Forelimb muscle (tissue), 1 donor: ENCODE measurements around the gene RNU7-1. TPM values are rescaled to one million over a fixed set of nuclear protein-coding genes. Genes with fewer than 3 reads are reported as not detected.
"Not testable (repeated sequence)": the region's sequence is repeated elsewhere in the genome, so short reads cannot be mapped to it uniquely, and the experiment has no call there.

Experiments used
- DNase-seq: peaks from one replicate; pipeline ENCODE4 v3.0.0-alpha.2; 2013; ENCODE audit warnings: low read depth
- polyA plus RNA-seq: library from polyadenylated mRNA; unstranded; fragments of 120-200 nt; gene quantifications from one replicate; pipeline ENCODE4 v1.2.1, GENCODE V29; 2013; ENCODE audit not compliant: insufficient read length

RNU7-1 gene
- not detected for polyA plus RNA-seq

- DNase-seq, result peak; percentile 83
These were observed at the start of gene RNU7-1, which contains the start of gene C12orf57 for GRCh38 chr12:6943722-6944380. RNU7-1 (plus strand) TSS chr12:6943816. C12orf57 (plus strand) TSS chr12:6944022; CDS start chr12:6944122, 100 bp downstream.

GRCh38 chr12:6894321-6894720 lies 49.3 kb upstream of the RNU7-1 start:
- DNase-seq, result no peak

GRCh38 chr12:6896846-6897435 lies 46.7 kb upstream of the RNU7-1 start:
- DNase-seq, result no peak

GRCh38 chr12:6899427-6899826 lies 44.2 kb upstream of the RNU7-1 start:
- DNase-seq, result no peak

GRCh38 chr12:6899837-6900519 lies 43.6 kb upstream of the RNU7-1 start:
- DNase-seq, result peak; percentile 32

- DNase-seq, result no peak
These were observed 41.2 kb upstream of the RNU7-1 start for GRCh38 chr12:6902448-6902847.

- no peak for DNase-seq
These were observed 39.9 kb upstream of the RNU7-1 start for GRCh38 chr12:6903722-6904121.

- DNase-seq, result peak; percentile 92
These were observed 39.0 kb upstream of the RNU7-1 start, which contains the start of gene LRRC23 for GRCh38 chr12:6904280-6905276. LRRC23 (plus strand) TSS chr12:6904822; CDS start chr12:6905634, 812 bp downstream.

- no peak for DNase-seq
These were observed 38.1 kb upstream of the RNU7-1 start for GRCh38 chr12:6905414-6906040.

- not testable (repeated sequence) for DNase-seq
These were observed 35.5 kb upstream of the RNU7-1 start for GRCh38 chr12:6908141-6908540.

- DNase-seq, result no peak
These were observed 34.0 kb upstream of the RNU7-1 start for GRCh38 chr12:6909421-6910145.

- DNase-seq, result no peak
These were observed 31.3 kb upstream of the RNU7-1 start for GRCh38 chr12:6912164-6912935.

GRCh38 chr12:6914246-6914946 lies 29.2 kb upstream of the RNU7-1 start, which contains the start of gene ENO2:
ENO2 (plus strand) TSS chr12:6914580; CDS start chr12:6915833, 1,253 bp downstream.
- DNase-seq, result no peak

- no peak for DNase-seq
These were observed 28.4 kb upstream of the RNU7-1 start for GRCh38 chr12:6914947-6915788.

GRCh38 chr12:6915789-6916285 lies 27.8 kb upstream of the RNU7-1 start:
- no peak for DNase-seq

GRCh38 chr12:6916426-6917200 lies 27.0 kb upstream of the RNU7-1 start:
- DNase-seq, result no peak
